Anterior cingulate cortex (tissue), 58 donors: ENCODE measurements around the gene PPP6R2.
A peak's percentile ranks its signal among the peaks of the same experiment; 100 is the strongest.

Experiments used
- DNase-seq, 58 donors: peaks; one replicate each; lab custom pipeline; 2025; lab: John Stamatoyannopoulos, UW

PPP6R2 gene

DNA sequence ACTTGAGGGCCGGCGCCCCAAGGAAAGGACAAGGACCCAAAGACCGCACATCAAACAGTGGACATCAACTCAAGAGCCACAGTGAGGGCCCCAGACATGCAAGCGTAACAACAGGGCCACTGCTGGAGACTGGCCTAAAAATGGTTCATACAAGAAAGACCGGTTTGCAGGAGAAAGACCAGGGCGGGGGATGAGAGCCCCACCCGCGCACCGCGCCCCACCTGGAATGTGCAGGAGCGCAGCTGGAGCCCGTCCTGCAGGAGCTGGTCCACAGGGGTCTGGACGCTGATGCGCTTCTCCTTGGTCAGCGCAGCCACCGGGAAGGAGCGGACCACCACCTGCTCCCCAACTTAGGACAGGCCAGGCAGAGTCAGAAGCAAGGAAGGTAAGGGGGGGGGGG is 117.8 kb downstream of the PPP6R2 start:
- no peak for DNase-seq

DNA sequence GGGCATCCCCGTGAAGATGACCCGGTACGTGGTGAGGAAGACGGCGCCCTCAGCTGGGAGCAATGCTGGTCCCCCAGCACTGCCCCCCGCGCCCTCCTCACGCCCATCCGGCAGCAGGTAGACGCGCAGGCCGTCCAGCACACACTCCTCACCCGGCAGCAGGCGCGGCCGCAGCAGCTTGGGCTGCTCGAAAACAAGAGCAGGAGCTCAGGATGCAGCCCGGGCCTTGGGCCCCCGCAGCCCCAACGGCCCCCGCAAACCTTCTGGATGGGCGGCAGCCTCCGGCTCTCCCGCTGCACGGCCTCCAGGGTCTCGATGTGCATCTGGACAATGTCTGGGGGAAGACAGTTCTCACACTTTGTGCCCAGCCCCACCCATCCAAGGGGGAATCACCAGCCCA is 118.4 kb downstream of the PPP6R2 start:
- no peak for DNase-seq

DNA sequence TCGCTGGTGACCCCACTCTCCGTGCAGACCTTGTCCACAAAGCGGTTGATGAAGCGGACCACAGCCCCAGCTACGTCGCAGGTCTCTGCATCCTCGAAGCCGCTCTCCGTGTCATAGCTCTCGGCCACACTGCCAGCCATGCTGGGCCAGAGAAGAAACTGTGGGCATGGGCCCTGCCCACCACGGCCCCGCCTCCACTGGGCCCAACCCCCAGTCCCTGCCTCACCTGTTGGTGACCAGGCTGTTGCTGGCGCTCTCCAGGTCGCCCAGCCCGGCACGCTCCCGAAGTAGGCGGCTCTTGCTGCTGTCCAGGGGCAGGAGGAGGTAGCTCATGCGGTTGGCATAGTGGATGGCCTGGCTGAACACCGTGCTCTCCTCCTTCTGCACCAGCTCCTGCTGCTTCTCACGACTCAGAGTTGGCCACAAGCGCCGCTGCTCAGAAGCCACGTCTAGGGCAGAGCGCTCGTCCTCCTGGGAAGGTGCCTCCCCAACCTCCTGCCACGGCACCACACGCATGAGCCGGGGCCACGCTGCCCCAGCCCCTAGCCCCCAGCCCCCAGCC is 118.9 kb downstream of the PPP6R2 start:
- no peak for DNase-seq

DNA sequence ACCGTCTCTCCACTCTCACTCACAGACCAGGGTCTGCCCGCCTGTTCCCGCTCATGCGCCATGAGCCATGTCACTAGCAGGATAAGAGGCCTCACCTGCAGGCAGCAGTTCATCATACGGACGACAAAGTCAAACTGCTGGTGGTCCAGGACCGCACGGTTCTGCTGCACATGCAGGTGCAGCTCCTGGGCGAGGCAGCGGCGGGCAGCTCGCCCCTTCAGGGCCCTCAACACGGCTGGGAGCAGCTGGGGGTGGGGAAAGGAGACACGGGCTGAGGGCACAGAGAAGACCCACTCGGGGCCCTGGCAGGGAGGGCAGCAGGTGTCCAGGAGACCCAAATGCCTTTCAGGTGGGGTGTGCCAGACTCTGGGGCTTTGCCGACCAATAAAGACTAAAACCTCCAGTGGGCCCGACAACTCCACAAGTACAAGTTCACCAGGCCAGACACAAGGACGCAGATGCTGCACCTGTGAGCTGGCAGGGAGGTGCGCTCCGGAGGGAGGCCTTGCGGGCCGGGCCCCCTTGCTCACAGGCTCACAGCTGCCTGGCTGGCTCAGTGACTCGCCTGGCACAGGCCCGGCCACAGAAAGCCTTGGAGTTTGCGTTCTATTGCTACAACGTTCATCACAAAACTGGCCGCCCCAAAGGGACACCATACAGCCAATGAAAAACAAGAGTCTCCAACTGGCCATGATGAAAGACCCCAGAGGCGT is 120.2 kb downstream of the PPP6R2 start:
- DNase-seq, result no peak

DNA sequence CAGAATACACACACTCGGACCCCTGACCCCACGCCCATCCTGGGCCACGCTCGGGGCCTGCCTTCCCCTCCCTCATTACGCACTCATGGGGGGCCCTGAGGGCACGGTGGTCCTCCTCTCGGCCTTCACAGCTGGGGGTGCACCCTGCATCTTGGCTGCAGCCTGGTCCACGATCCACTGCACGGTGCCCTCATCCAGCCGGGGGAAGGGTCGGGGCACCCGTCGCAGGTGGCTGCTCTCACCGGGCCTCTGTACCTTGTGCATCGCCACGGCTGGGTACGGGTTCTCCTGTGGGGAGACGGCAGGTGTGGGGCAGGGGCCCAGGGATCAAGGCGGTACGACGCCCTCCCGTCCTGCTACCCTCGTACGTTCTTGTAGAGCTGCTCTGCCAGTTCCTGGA is 121.3 kb downstream of the PPP6R2 start:
- no peak for DNase-seq

DNA sequence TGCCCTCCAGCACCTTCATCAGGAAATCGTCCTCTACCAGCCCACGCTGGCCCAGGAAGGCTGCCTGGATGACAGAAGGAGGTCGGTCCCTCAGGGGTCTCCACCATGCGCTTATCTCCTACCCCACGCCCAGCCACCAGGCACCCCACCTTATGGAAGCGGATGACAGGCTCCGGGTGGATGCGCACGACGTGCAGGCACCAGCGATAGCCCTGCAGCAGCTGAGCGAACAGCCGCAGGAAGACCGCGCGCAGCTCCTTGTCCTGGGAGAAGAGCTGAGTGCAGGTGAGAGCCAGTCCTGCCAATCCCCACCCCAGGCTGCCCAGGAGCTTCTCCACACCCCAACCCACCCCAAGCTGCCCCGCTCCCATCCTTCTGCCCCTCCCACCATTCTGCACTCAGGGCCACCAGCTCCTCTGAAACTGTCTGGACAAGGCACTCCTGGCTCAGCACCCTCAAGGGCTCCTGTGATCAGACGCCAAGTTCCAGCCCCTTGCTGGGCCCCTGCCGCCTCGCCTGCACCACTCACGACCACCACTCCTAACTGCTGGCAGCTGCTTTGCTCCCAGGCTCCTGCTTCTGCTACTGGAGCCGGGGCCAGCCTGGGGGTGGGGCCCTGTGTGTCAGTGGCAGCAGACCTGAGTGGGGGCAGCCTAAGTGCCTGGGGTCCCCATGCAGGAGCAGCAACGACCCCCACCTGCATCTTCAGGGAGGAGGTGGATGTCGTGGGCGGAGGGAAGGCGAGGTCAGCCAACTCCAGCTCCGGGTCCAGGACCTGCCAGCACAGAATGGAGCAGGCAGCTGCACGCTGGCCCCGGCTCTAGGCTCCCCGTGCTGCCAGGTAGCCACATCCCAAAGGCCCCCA is 122.2 kb downstream of the PPP6R2 start:
- no peak for DNase-seq

DNA sequence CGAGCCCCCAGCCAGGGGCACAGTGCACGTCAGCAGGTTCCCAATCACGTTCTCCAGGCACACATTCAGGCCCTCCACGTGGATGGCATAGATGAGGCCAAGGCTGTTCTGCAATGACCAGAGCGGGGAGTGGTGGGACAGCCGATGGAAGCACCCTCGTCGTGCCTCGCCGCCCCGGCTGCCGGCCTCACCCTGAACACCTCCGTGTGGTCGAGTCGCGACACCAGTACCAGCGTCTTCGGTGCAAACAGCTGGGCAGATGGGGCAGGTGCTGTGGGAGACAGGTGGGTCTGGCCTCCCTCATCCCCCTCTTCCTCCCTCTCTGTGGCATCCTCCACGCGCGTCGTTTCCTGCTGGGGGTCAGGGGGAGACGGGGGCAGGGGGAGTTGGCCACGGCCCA is 124.2 kb downstream of the PPP6R2 start:
- no peak for DNase-seq

DNA sequence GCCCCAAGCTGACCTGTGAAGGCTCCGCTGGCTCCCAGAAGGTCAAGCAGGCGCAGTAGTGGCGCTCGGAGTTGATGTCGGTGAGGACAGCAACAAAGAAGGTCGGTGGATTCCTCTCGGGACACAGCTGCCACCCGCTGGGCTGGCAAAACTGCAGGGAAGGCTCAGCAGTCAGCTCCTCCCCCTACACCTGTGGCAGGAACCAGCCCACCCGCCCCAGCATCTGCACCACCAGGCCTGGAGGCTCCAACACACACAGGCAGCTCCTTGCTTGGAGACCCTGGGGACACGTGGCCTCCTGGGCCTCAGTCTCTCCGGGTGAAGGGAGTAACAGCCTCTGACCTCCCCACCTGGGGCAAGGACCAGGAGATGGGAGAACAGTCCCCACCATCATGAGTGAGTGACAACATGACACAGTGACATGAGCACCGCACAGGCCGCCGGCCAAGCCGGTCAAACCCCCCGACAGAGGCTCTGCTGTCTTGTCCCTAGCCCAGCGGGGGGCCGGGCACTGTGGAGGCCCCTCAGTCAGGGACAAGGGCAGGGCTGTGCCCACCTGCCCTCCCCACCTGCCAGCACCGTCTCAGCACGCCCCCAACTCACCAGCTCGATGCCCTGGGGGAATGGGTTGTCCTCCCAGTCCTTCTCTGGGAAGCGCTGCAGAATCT is 124.8 kb downstream of the PPP6R2 start:
- DNase-seq, result no peak

DNA sequence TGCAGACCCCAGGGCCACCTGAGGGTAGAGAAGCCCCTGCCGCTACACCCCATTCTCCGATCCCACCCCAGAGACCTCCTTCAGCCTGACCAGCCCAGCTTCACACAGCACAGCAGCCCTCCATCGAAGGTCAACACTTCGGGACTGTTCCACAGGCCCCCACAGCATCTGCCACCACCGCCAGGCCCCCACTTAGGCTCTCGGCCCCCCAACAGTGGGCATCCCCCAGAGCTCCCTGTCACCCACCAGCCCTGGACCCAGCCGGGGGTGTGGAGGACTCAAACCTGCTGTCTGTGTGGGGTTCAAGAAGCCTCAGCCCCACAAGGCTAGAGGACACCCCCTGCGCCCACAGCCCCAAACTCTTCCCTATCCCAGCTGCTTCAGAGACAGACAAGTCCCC is 125.5 kb downstream of the PPP6R2 start:
- DNase-seq, result no peak

DNA sequence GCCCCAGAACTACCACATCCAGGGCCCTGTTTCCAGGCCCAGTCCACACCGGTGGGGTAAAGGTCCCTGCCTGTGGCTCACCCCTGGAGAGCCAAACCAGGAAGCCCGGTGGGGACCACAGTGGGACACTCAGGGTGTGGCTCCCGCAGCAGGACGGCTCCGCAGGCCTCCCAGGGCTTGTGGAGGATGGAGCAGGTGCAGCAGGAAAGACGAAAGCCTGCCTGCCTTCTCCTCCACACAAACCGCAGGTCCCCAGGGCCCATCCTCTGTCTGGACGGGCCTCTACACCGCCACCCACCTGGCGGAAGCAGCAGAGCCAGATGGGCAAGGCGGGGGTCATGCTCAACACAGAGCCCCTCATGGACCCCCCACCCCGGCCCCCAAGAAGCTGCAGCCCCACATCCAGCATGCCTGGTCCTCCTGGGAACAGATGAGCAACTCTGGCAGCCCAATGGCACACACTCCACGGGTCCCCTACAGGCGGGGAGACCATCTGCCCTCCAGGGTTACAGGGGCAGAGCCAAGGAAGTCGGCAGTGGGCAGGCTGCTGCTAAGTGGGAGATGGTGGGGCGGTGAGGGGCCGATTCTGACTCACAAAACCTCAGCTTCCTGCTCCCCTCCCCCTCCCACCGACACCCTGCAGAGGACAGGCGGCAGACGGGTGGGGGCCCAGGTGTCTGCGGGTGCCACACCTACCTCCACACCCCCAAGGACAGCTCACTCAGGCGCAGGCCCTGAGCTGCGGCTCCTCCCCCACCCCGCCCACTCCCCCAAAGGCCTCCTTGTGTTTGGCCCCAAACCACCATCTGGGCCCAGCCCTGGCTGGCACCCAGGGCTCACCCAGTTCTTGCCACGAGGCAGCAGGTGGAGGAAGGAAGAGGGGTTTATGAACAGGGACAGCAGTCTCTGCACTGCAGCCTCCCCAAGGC is 126.5 kb downstream of the PPP6R2 start:
- peak in 4 of 58 donors; percentile 12 to 32 (median 23) for DNase-seq

DNA sequence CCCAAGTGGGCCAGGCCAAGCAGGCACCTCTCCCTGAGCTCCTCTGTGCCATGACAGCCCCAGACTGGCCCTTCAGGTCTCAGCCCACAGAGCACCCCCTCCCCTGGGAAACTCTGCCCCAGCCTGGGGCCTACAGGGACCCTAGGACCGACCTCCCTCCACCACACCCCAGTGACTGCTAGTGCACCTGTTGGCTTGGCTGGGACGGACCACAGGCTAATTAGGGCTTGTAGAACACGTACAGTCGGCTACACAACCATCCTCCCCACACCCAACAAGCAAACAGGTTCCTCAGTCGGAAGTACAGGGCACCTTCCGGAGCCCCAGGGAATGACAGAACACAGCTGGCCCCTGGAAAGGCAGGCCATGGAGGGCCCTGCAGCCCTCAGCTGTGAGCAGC is 127.4 kb downstream of the PPP6R2 start:
- no peak for DNase-seq

DNA sequence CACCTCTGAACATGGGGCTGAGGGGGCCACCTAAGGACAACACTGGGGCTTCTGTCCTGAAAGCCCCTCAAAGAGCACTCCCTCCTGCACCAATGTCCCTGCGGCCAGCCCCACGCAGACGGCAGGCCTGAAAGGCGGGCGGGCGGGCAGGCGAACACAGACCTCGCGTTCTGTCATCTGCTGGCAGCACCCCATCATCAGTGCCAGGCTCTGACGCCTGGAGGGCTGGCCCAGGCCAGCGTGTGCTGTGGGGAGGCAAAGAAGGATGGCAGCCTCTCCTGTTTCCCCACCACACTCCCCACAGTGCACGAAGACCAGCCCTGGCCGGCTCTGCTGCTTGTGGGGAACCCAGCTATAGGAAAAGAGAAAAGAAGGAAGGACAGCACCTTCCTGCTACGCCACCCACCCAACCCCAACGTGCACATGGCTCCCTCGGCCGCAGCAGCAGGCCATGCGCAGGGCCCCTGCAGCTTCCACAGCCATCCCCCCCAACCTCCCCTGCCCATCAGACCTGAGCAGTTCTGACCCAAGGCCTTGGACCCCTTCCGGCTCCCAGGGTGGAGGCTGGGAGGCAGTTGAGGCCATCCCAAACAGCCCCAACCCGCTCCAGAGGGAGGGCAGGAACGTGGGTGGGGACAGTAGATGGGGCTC is 128.2 kb downstream of the PPP6R2 start:
- DNase-seq, result peak in 42 of 58 donors; percentile 17 to 79 (median 54)

DNA sequence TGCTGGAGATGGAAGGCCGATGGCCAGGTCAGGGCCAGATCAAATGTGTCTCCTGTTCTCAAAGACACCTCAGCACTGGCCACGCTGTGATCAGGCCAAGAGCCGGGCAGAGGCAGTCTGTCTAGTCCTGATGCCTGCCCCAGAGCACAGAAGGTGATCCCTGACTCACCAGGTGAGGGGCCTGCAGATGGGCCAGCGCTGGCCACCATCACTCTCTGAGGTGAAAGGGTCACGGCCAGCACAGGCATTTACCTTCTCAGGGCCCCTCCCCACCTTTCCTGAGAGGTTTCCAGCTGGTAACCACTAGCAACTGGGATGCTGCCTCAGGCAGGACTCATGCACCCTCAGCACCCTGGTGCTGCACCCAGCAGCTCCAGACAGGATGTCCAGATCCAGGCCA is 128.8 kb downstream of the PPP6R2 start:
- DNase-seq, result no peak

DNA sequence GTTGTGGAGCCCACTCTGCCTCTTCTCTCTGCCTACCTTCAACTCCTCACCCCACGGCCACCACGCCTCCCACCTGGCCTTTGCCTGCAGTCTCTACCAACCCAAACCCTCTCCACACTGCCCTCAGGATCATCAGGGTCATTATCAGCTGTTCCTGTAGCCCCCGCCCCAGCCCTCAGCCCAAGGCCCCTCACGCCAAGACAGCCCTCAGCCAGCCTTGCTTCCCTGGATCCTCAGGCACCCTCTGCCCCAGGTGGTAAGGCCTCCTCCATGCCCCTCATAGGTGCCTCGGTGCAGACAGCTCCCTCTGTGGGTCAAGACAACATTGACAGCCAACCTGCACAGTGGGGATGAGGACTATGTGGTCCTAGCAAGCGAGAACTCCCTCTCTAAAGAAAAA is 130.0 kb downstream of the PPP6R2 start:
- DNase-seq, result no peak

DNA sequence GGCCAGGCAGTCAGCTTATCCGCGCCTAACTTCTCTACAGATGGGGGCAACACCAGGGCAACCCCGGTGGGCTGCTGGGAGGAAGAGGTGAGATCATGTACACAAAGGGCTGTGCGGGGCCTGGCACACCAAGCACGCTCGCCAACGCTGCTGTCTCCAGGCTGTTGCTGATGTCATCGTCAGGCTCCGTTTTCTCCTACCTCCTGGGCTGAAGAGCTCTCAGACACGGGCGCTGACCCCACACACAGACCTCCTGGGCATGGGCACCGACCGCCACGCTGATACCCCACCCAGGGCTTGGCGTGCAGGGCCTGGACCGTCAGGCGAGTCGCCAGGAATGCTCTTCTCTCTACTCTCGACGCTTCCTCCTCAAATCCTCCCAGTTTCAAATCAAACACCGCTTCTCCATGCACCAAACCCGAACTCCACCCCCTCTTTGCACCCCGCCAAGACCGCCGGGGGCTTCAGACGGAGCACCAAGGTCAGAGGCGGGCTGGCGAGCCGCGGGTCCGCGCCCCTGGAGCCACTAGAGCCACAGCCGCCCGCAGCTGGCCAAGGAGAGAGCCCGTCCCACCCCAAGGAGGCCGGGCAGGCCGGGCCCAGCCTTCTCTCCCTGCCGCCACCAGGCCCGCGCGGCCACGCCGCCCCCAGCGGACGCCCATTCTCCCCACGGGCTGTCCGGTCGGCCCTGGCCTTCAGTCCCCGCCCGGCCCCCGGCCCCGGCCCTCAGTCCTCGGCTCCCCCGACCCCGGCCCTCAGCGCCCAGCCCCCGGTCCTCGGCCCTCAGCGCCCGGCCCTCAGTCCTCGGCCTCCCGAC is 130.9 kb downstream of the PPP6R2 start:
- DNase-seq, result peak in 16 of 58 donors; percentile 19 to 44 (median 25)

DNA sequence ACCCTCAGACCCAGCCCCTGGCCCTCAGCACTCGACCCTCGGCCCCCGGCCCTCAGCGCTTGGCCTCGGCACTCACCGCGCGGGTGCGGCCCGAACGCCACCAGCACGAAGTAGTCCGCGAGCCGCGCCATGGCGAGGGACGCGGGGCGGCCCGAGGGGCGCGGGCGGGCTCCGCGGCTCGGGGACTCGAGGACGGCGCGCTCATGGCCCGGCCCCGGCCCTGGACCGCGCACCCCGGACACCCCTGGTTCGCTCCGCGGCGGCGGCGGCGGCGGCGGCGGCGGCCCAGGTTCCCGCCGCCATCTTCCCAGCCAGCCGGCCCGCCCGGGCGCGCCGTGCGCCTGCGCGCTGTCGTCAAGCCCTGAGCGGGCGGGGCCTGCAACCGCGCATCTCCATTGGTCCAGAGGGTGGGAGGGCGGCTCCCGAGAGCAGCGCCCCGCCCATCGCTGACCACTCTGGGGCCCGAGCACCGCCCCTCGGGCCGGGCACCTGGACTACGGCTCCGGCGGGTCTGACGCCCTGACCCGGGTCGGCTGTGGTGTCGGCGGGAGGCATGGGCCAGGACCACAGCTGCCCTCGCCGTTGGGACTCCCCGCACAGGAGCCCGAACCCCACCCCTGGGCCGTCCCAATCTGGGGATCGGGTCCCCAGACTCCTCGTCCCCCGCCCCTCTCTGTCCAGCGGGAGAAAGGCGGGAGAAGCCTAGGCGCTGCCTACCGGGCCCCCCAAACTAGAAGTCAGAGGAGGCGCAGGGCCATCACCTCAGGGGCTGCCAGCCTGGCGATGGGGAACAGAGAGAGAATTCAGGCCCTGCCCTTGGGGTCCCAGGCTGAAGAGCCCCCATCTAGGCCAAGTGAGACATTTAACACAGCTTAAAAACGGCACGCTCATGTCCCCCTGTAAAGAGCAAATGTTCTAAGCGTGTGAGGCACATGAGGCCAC is 131.9 kb downstream of the PPP6R2 start, which contains the start of gene SBF1:
Gene SBF1, minus strand, starts transcription at position 326 of the 942 bp plus-strand sequence. Its CDS starts 195 bp downstream, at position 131.
- peak; percentile 10 to 94 (median 86) for DNase-seq

DNA sequence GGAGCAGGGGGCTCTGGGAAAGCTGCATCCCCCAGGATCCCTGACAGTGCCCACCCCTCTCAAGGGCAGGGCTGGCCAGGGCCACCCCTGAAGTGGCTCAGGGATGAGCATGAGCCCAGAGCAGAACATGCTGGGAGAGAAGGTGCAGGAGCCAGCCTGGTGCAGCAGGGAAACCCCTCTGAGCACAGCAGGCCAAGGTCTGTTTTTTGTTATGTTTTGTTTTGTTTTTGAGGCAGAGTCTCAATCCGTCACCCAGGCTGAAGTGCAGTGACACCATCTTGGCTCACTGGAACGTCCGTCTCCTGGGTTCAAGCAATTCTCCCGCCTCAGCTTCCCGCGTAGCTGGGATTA is 132.5 kb downstream of the PPP6R2 start:
- no peak for DNase-seq
